Measurements from ENCODE around the gene WDR35.
A peak's percentile ranks its signal among the peaks of the same experiment; 100 is the strongest.

Gene WDR35

GRCh38 chr2:20011276-20012031 is 21.5 kb upstream of the WDR35 start:
- no peak for DNase-seq (ENCODE audit: low read depth in 2 of 2)

GRCh38 chr2:20008703-20009102 is 18.8 kb upstream of the WDR35 start:
- no peak for DNase-seq (ENCODE audit: low read depth in 2 of 2)

- DNase-seq (ENCODE audit: low read depth in 2 of 2), result no peak
Observed at GRCh38 chr2:20005891-20006470, 16.1 kb upstream of the WDR35 start.

GRCh38 chr2:20005067-20005627 is 15.2 kb upstream of the WDR35 start:
- no peak for DNase-seq (ENCODE audit: low read depth in 2 of 2)

- DNase-seq (ENCODE audit: low read depth in 2 of 2), result no peak
Observed at GRCh38 chr2:20001361-20001863, 11.5 kb upstream of the WDR35 start.

- no peak for DNase-seq (ENCODE audit: low read depth in 2 of 2)
Observed at GRCh38 chr2:19993731-19994130, 3.8 kb upstream of the WDR35 start.

- no peak for DNase-seq (ENCODE audit: low read depth in 2 of 2)
Observed at GRCh38 chr2:19991895-19992294, 2.0 kb upstream of the WDR35 start.

GRCh38 chr2:19990416-19990728 is 467 bp upstream of the WDR35 start:
- DNase-seq (ENCODE audit: low read depth in 2 of 2), result no peak

- DNase-seq (ENCODE audit: low read depth in 2 of 2), result no peak
Observed at GRCh38 chr2:19989342-19989666, 601 bp downstream of the WDR35 start.

GRCh38 chr2:19988600-19988999 is 1.3 kb downstream of the WDR35 start:
- DNase-seq (ENCODE audit: low read depth in 2 of 2), result no peak

GRCh38 chr2:19987936-19988335 is 2.0 kb downstream of the WDR35 start:
- DNase-seq (ENCODE audit: low read depth in 2 of 2), result no peak

- no peak for DNase-seq (ENCODE audit: low read depth in 2 of 2)
Observed at GRCh38 chr2:19982268-19982667, 7.6 kb downstream of the WDR35 start.

GRCh38 chr2:19979932-19980331 is 10.0 kb downstream of the WDR35 start:
- DNase-seq (ENCODE audit: low read depth in 2 of 2), result no peak

GRCh38 chr2:19973466-19973865 is 16.4 kb downstream of the WDR35 start:
- DNase-seq (ENCODE audit: low read depth in 2 of 2), result no peak

- no peak for DNase-seq (ENCODE audit: low read depth in 2 of 2)
Observed at GRCh38 chr2:19971691-19972090, 18.2 kb downstream of the WDR35 start.

- no peak for DNase-seq (ENCODE audit: low read depth in 2 of 2)
Observed at GRCh38 chr2:19963386-19963785, 26.5 kb downstream of the WDR35 start.

GRCh38 chr2:19955544-19956422 is 34.1 kb downstream of the WDR35 start:
- peak; percentile 25 to 38 for DNase-seq (ENCODE audit: low read depth in 2 of 2)

- peak; percentile 14 to 28 for DNase-seq (ENCODE audit: low read depth in 2 of 2)
Observed at GRCh38 chr2:19949071-19949470, 40.8 kb downstream of the WDR35 start.

GRCh38 chr2:19947184-19947940 is 42.5 kb downstream of the WDR35 start:
- no peak for DNase-seq (ENCODE audit: low read depth in 2 of 2)

- DNase-seq (ENCODE audit: low read depth in 2 of 2), result no peak
Observed at GRCh38 chr2:19944205-19944845, 45.6 kb downstream of the WDR35 start.

GRCh38 chr2:19943189-19943588 is 46.7 kb downstream of the WDR35 start:
- no peak for DNase-seq (ENCODE audit: low read depth in 2 of 2)

Measured in fibroblast of skin of left biceps (primary cell).